ENCODE data around the gene PTPRE. TPM values are rescaled to one million over a fixed set of nuclear protein-coding genes. Genes with fewer than 3 reads are reported as not detected.

Gene PTPRE
- total and polyA plus RNA-seq, 4 donors: 1.5 to 12.5 (median 3.7) TPM

DNA sequence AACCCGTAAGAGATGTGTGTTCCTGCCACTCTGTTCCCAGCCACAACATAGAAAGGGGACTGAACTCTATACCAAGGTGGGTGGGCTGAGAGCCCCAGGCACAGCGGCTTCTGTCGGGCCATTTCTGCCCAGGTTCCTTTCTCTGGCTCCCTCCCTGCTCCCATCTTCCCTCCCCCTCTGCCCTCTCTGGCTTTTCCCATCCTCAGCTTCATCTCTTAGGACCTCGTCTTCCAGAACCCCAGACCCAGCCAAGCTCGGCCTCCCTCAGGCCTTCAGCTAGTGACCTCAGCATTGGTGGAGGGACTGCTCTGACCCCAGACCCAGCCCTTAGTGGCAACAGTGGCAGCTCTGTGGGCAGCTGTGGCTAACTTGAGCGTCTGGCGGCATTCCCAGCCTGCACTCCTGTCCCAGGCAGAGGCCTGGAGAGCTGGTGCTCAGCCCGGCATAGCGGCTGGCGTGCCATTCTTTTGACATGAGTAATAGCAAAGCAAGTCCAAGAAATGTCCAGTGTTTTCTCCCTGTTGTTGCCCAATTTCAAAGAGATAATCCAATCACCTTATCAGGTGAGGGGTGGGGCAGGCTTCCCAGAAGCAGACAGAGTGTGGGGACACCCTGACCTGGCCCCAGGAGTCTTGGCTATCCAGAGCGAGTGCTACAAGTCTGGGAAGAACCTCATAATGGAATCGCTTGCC, 15.9 kb downstream of the PTPRE start:
- H3K27ac ChIP-seq (ENCODE audit: low read depth in 1 of 2, low read length in 2 of 2): no peak overlapping the region
- H3K9me3 ChIP-seq (ENCODE audit: control insufficient read depth in 4 of 4, low read length in 3 of 4): no peaks in the 10 kb centered on the region
- H3K9ac ChIP-seq (ENCODE audit: low read depth in 1 of 2, low read length in 2 of 2): no peak overlapping the region
- WGBS: 93% methylated on average over 12 of the region's 12 CpGs
- no peaks in the 10 kb centered on the region for H3K27me3 ChIP-seq (ENCODE audit: control insufficient read depth in 4 of 4, insufficient read depth in 4 of 4, low read length in 3 of 4)
- no peaks in the 10 kb centered on the region for H3K36me3 ChIP-seq (ENCODE audit: control insufficient read depth in 4 of 4, insufficient read depth in 3 of 4, low read depth in 1 of 4, low read length in 3 of 4)
- H3K4me3 ChIP-seq (ENCODE audit: low read depth in 1 of 3, low read length in 3 of 3): no peak overlapping the region
- TF ChIP-seq FOXA1 (IDR thresholded peaks at IDR 0.05) (no peak), RXRA (IDR thresholded peaks at IDR 0.05) (no peak), JUND (IDR thresholded peaks at IDR 0.05) (no peak), GABPA (IDR thresholded peaks at IDR 0.05 in 1 of 2, conservative IDR thresholded peaks at IDR 0.05 in 1 of 2) (no peak), YY1 (IDR thresholded peaks at IDR 0.05) (no peak), SP1 (IDR thresholded peaks at IDR 0.05) (no peak), CTCF (IDR thresholded peaks at IDR 0.05; ENCODE audit: low read depth, low read length, missing input control) (no peak), MAX (IDR thresholded peaks at IDR 0.05) (no peak), RAD21 (IDR thresholded peaks at IDR 0.05) (no peak), TAF1 (conservative IDR thresholded peaks at IDR 0.05) (no peak), NR2F2 (IDR thresholded peaks at IDR 0.05) (no peak), FOXA2 (IDR thresholded peaks at IDR 0.05) (no peak), HNF4G (IDR thresholded peaks at IDR 0.05) (no peak), ZBTB33 (IDR thresholded peaks at IDR 0.05) (no peak), HNF4A (conservative IDR thresholded peaks at IDR 0.05) (no peak)
- TF ChIP-seq, protein P1, sequence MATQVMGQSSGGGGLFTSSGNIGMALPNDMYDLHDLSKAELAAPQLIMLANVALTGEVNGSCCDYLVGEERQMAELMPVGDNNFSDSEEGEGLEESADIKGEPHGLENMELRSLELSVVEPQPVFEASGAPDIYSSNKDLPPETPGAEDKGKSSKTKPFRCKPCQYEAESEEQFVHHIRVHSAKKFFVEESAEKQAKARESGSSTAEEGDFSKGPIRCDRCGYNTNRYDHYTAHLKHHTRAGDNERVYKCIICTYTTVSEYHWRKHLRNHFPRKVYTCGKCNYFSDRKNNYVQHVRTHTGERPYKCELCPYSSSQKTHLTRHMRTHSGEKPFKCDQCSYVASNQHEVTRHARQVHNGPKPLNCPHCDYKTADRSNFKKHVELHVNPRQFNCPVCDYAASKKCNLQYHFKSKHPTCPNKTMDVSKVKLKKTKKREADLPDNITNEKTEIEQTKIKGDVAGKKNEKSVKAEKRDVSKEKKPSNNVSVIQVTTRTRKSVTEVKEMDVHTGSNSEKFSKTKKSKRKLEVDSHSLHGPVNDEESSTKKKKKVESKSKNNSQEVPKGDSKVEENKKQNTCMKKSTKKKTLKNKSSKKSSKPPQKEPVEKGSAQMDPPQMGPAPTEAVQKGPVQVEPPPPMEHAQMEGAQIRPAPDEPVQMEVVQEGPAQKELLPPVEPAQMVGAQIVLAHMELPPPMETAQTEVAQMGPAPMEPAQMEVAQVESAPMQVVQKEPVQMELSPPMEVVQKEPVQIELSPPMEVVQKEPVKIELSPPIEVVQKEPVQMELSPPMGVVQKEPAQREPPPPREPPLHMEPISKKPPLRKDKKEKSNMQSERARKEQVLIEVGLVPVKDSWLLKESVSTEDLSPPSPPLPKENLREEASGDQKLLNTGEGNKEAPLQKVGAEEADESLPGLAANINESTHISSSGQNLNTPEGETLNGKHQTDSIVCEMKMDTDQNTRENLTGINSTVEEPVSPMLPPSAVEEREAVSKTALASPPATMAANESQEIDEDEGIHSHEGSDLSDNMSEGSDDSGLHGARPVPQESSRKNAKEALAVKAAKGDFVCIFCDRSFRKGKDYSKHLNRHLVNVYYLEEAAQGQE (IDR thresholded peaks at IDR 0.05): no peak
- TF ChIP-seq, protein P2, sequence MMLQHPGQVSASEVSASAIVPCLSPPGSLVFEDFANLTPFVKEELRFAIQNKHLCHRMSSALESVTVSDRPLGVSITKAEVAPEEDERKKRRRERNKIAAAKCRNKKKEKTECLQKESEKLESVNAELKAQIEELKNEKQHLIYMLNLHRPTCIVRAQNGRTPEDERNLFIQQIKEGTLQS (IDR thresholded peaks at IDR 0.05): no peak
- no peaks in the 10 kb centered on the region for H3K4me1 ChIP-seq (ENCODE audit: control insufficient read depth in 4 of 4, insufficient read depth in 4 of 4, low read length in 3 of 4)
- DNase-seq (ENCODE audit: low spot score): no peak

Data from liver (tissue), 9 donors.